Activated naive CD8-positive, alpha-beta T cell treated with anti-CD3 and anti-CD28 coated beads, Interleukin-2, amount 50 U/mL, for 16 hours (primary cell): ENCODE measurements around the gene B3GNT5.

Experiments used
- DNase-seq: peaks from one replicate; pipeline ENCODE4 v3.0.0-alpha.2; 2020; ENCODE audit warnings: low read depth, low spot score

B3GNT5 gene

GRCh38 chr3:183252973-183253527 lies at the start of gene B3GNT5:
Gene B3GNT5 (plus strand): TSS chr3:183253253. CDS start chr3:183269799, 16,546 bp downstream.
- no peak for DNase-seq

GRCh38 chr3:183203670-183204069 lies 49.4 kb upstream of the B3GNT5 start:
- DNase-seq: no peak

GRCh38 chr3:183208260-183208659 lies 44.8 kb upstream of the B3GNT5 start:
- no peak for DNase-seq

- no peak for DNase-seq
Measured at GRCh38 chr3:183208800-183209199, 44.3 kb upstream of the B3GNT5 start.

- DNase-seq: no peak
Measured at GRCh38 chr3:183210341-183210740, 42.7 kb upstream of the B3GNT5 start.

GRCh38 chr3:183210862-183211341 lies 42.2 kb upstream of the B3GNT5 start:
- no peak for DNase-seq

- no peak for DNase-seq
Measured at GRCh38 chr3:183211352-183211751, 41.7 kb upstream of the B3GNT5 start.

GRCh38 chr3:183212096-183212495 lies 41.0 kb upstream of the B3GNT5 start:
- DNase-seq: no peak

GRCh38 chr3:183212565-183212964 lies 40.5 kb upstream of the B3GNT5 start:
- no peak for DNase-seq

GRCh38 chr3:183213415-183214276 lies 39.4 kb upstream of the B3GNT5 start:
- DNase-seq: no peak

- no peak for DNase-seq
Measured at GRCh38 chr3:183214277-183214612, 38.8 kb upstream of the B3GNT5 start.

GRCh38 chr3:183215591-183216202 lies 37.4 kb upstream of the B3GNT5 start:
- no peak for DNase-seq

- no peak for DNase-seq
Measured at GRCh38 chr3:183217548-183218332, 35.3 kb upstream of the B3GNT5 start.

- no peak for DNase-seq
Measured at GRCh38 chr3:183218826-183219225, 34.2 kb upstream of the B3GNT5 start.

GRCh38 chr3:183220828-183221227 lies 32.2 kb upstream of the B3GNT5 start:
- no peak for DNase-seq

GRCh38 chr3:183222631-183223235 lies 30.3 kb upstream of the B3GNT5 start:
- DNase-seq: no peak

- no peak for DNase-seq
Measured at GRCh38 chr3:183224180-183224970, 28.7 kb upstream of the B3GNT5 start.

GRCh38 chr3:183226333-183226890 lies 26.6 kb upstream of the B3GNT5 start:
- DNase-seq: no peak

GRCh38 chr3:183227586-183227985 lies 25.5 kb upstream of the B3GNT5 start:
- no peak for DNase-seq

- DNase-seq: no peak
Measured at GRCh38 chr3:183229178-183229577, 23.9 kb upstream of the B3GNT5 start.
